MM.1S (cell line): Measurements from ENCODE around the gene GCA.

Source experiments
- DNase-seq: peaks from one replicate; pipeline ENCODE4 v3.0.0-alpha.2; 2015
- H2AFZ ChIP-seq: fragments of 300-600 bp; sonication (generic); 2 replicates; pipeline ENCODE4 v1.6.0; 2016; ENCODE audit warnings: antibody characterized with exemption, low read length
- H3F3A ChIP-seq: fragments of 300-600 bp; sonication (generic); 2 replicates; pipeline ENCODE4 v1.6.1; 2016; ENCODE audit warnings: mild to moderate bottlenecking, antibody characterized with exemption, low read length, moderate library complexity, mixed read lengths; ENCODE audit not compliant: insufficient read depth
- H3K27ac ChIP-seq: fragments of 300-600 bp; sonication (generic); 2 replicates; pipeline ENCODE4 v1.5.1; 2016; ENCODE audit warnings: mild to moderate bottlenecking, low read length
- H3K27me3 ChIP-seq: fragments of 300-600 bp; sonication (generic); replicated peaks from 2 replicates; pipeline ENCODE4 v1.6.0; 2016; ENCODE audit warnings: low read length; ENCODE audit not compliant: insufficient read depth
- H3K36me3 ChIP-seq: fragments of 300-600 bp; sonication (generic); replicated peaks from 2 replicates; pipeline ENCODE4 v1.6.1; 2016; ENCODE audit warnings: mild to moderate bottlenecking, low read length, mixed read lengths; ENCODE audit not compliant: insufficient read depth
- H3K4me1 ChIP-seq: fragments of 300-600 bp; sonication (generic); 2 replicates; pipeline ENCODE4 v1.6.1; 2016; ENCODE audit warnings: low read length, mixed read lengths
- H3K4me2 ChIP-seq: fragments of 300-600 bp; sonication (generic); 2 replicates; pipeline ENCODE4 v1.6.0; 2016; ENCODE audit warnings: low read depth, low read length
- H3K4me3 ChIP-seq: fragments of 300-600 bp; sonication (generic); 2 replicates; pipeline ENCODE4 v1.5.1; 2016; ENCODE audit warnings: low read length, mixed read lengths
- H3K79me2 ChIP-seq: fragments of 300-600 bp; sonication (generic); 2 replicates; pipeline ENCODE4 v1.6.1; 2016; ENCODE audit warnings: mixed run types, low read length, mixed read lengths
- H3K9ac ChIP-seq: fragments of 300-600 bp; sonication (generic); 2 replicates; pipeline ENCODE4 v1.6.1; 2016; ENCODE audit warnings: low read length, mixed read lengths
- H3K9me2 ChIP-seq: fragments of 300-600 bp; sonication (generic); replicated peaks from 2 replicates; pipeline ENCODE4 v1.6.1; 2016; ENCODE audit warnings: mild to moderate bottlenecking, low read length, mixed read lengths; ENCODE audit not compliant: insufficient read depth
- H3K9me3 ChIP-seq: fragments of 300-600 bp; sonication (generic); replicated peaks from 2 replicates; pipeline ENCODE4 v1.6.1; 2016; ENCODE audit warnings: mild to moderate bottlenecking, low read length, mixed read lengths; ENCODE audit not compliant: insufficient read depth
- H4K20me1 ChIP-seq: fragments of 300-600 bp; sonication (generic); 2 replicates; pipeline ENCODE4 v1.6.1; 2016; ENCODE audit warnings: mild to moderate bottlenecking, low read length, moderate library complexity, mixed read lengths; ENCODE audit not compliant: insufficient read depth
- CTCF ChIP-seq: fragments of 300-600 bp; sonication (generic); IDR thresholded peaks from 2 replicates; pipeline ENCODE4 v1.5.1; 2016; ENCODE audit warnings: antibody characterized with exemption, low read length, mixed read lengths
- EZH2 ChIP-seq: fragments of 300-600 bp; sonication (generic); optimal IDR thresholded peaks from 2 replicates; pipeline ENCODE3; 2017; ENCODE audit warnings: low read depth, mild to moderate bottlenecking, antibody characterized with exemption, low read length, mixed read lengths
- EZH2phosphoT487 ChIP-seq: fragments of 300-600 bp; sonication (generic); IDR thresholded peaks from 2 replicates; pipeline ENCODE4 v1.6.1; 2018; ENCODE audit warnings: antibody characterized with exemption, low read length

GCA gene

GRCh38 chr2:162327806-162328205 lies 16.1 kb upstream of the GCA start:
- H3K9me3 ChIP-seq: no peaks in the 10 kb centered on the region
- no peak for DNase-seq
- peaks cover 8% of the 10 kb centered on the region; the same call in 1 of the 2 replicates for H3K4me1 ChIP-seq
- H3K9ac ChIP-seq: no peak overlapping the region; the same call in 1 of the 2 replicates
- peak overlapping the region; percentile 42; the same call in 1 of the 2 replicates for H3K4me2 ChIP-seq
- no peak for TF ChIP-seq EZH2phosphoT487
- no peak for TF ChIP-seq CTCF
- no peak for TF ChIP-seq EZH2
- H3F3A ChIP-seq: no peaks in the 10 kb centered on the region
- H3K79me2 ChIP-seq: 0 out of 2 replicates have a peak, but pooled peaks cover 9% of the 10 kb centered on the region
- H3K27ac ChIP-seq: no peak overlapping the region
- no peak overlapping the region for H2AFZ ChIP-seq
- H3K4me3 ChIP-seq: no peak overlapping the region
- H3K9me2 ChIP-seq: no peaks in the 10 kb centered on the region
- no peaks in the 10 kb centered on the region for H3K27me3 ChIP-seq
- H4K20me1 ChIP-seq: no peaks in the 10 kb centered on the region
- H3K36me3 ChIP-seq: no peaks in the 10 kb centered on the region

GRCh38 chr2:162328424-162329157 lies 15.3 kb upstream of the GCA start:
- Histone ChIP-seq H3K4me3 (peak overlapping the region; percentile 23; the same call in 1 of the 2 replicates), H2AFZ (peak overlapping the region; percentile 44), H3K9me2 (no peaks in the 10 kb centered on the region), H3K4me2 (peak overlapping the region; percentile 42; the same call in 1 of the 2 replicates), H3K9me3 (no peaks in the 10 kb centered on the region), H3K9ac (peak overlapping the region; percentile 34; the same call in 1 of the 2 replicates), H3K27me3 (no peaks in the 10 kb centered on the region), H3K79me2 (0 out of 2 replicates have a peak, but pooled peaks cover 9% of the 10 kb centered on the region), H4K20me1 (no peaks in the 10 kb centered on the region), H3K4me1 (peaks cover 8% of the 10 kb centered on the region; the same call in 1 of the 2 replicates), H3F3A (no peaks in the 10 kb centered on the region), H3K36me3 (no peaks in the 10 kb centered on the region), H3K27ac (peak overlapping the region; percentile 14; the same call in 1 of the 2 replicates)
- DNase-seq: peak; percentile 55
- TF ChIP-seq EZH2 (no peak), EZH2phosphoT487 (no peak), CTCF (no peak)

DNA sequence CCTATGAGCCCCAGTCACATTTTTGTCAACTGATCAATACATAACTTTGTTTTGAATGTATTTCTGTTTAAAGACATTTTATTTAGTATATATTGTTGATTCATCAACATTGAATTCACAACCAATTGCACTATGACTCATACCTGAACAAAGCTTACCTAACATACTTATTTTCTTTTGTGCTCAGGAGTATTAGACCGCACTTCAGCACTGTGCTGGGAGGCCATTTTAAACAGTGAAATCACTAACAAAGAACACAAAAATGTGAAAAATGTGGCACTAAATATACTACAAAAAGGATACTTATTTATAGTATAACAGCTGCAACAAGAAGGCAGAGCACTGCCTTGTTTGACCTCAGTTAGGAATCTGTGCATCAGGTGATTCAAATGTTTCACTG lies 13.1 kb upstream of the GCA start:
- Histone ChIP-seq H3K4me2 (no peak overlapping the region), H3F3A (no peaks in the 10 kb centered on the region), H3K9me3 (no peaks in the 10 kb centered on the region), H4K20me1 (no peaks in the 10 kb centered on the region), H3K4me1 (peaks cover 8% of the 10 kb centered on the region; the same call in 1 of the 2 replicates), H2AFZ (no peak overlapping the region), H3K27me3 (no peaks in the 10 kb centered on the region), H3K27ac (no peak overlapping the region), H3K9ac (no peak overlapping the region), H3K36me3 (no peaks in the 10 kb centered on the region), H3K4me3 (no peak overlapping the region), H3K79me2 (0 out of 2 replicates have a peak, but pooled peaks cover 3% of the 10 kb centered on the region), H3K9me2 (no peaks in the 10 kb centered on the region)
- TF ChIP-seq CTCF (no peak), EZH2 (no peak), EZH2phosphoT487 (no peak)
- no peak for DNase-seq
